Smooth muscle cell of the brain vasculature (primary cell): ENCODE results near the gene DDC.
A peak's percentile ranks its signal among the peaks of the same experiment; 100 is the strongest.
"Not testable (repeated sequence)": the region's sequence is repeated elsewhere in the genome, so short reads cannot be mapped to it uniquely, and the experiment has no call there.

Experiments
- DNase-seq: peaks from one replicate; pipeline ENCODE4 v3.0.0-alpha.2; 2012; ENCODE audit warnings: low read depth, low spot score

The DDC gene

GRCh38 chr7:50458651-50459050, 106.6 kb downstream of the DDC start:
- not testable (repeated sequence) for DNase-seq

GRCh38 chr7:50456371-50457123, 108.7 kb downstream of the DDC start:
- no peak for DNase-seq

GRCh38 chr7:50455658-50456057, 109.5 kb downstream of the DDC start:
- no peak for DNase-seq

GRCh38 chr7:50454968-50455367, 110.2 kb downstream of the DDC start:
- DNase-seq, result no peak

- DNase-seq, result no peak
These were observed 114.6 kb downstream of the DDC start for GRCh38 chr7:50450590-50451032.

- peak; percentile 35 for DNase-seq
These were observed 115.2 kb downstream of the DDC start, which contains the start of gene FIGNL1 for GRCh38 chr7:50449881-50450589. TSS of gene FIGNL1 (minus strand) at chr7:50450350. CDS start at chr7:50447287, 3,063 bp downstream.

GRCh38 chr7:50449501-50449880, 115.7 kb downstream of the DDC start:
- DNase-seq, result no peak

GRCh38 chr7:50448823-50449222, 116.4 kb downstream of the DDC start:
- no peak for DNase-seq

GRCh38 chr7:50446542-50446960, 118.7 kb downstream of the DDC start:
- peak; percentile 57 for DNase-seq

GRCh38 chr7:50436133-50436806, 128.9 kb downstream of the DDC start:
- no peak for DNase-seq

GRCh38 chr7:50431722-50432305, 133.4 kb downstream of the DDC start:
- DNase-seq, result no peak

- no peak for DNase-seq
These were observed 133.9 kb downstream of the DDC start for GRCh38 chr7:50431316-50431715.

- no peak for DNase-seq
These were observed 136.3 kb downstream of the DDC start for GRCh38 chr7:50428911-50429310.

GRCh38 chr7:50427518-50427917, 137.7 kb downstream of the DDC start:
- no peak for DNase-seq

GRCh38 chr7:50426280-50427045, 138.7 kb downstream of the DDC start:
- DNase-seq, result no peak

- no peak for DNase-seq
These were observed 139.9 kb downstream of the DDC start for GRCh38 chr7:50425318-50425717.

GRCh38 chr7:50423860-50424259, 141.3 kb downstream of the DDC start:
- DNase-seq, result no peak

GRCh38 chr7:50422858-50423257, 142.3 kb downstream of the DDC start:
- no peak for DNase-seq

- no peak for DNase-seq
These were observed 144.2 kb downstream of the DDC start for GRCh38 chr7:50421043-50421442.

GRCh38 chr7:50418526-50419290, 146.5 kb downstream of the DDC start:
- DNase-seq, result no peak
